K562 (cell line): Measurements from ENCODE around the gene GRIN1. TPM values are rescaled to one million over a fixed set of nuclear protein-coding genes. Genes with fewer than 3 reads are reported as not detected.

Source experiments
- ATAC-seq: fragments of 200-7000 bp; cut with Tn5 transposase; 3 replicates; pipeline ENCODE4 v1.9.1; 2020; ENCODE audit warnings: moderate library complexity
- BruUV-seq: library from RNA; stranded (reverse); fragments of 400-500 nt; replicated peaks from 2 replicates; lab custom pipeline; 2021; lab: Mats Ljungman, UMichigan
- CTCF ChIA-PET: fragments of 300-600 bp; formaldehyde crosslinking; extraction: SDS; loops from one replicate; lab custom pipeline; 2021; ENCODE audit warnings: low intra/inter-chr PET ratio; lab: Yijun Ruan, JAX
- POLR2A ChIA-PET: fragments of 300-600, 350-650 bp; sonication (Branson Sonifier 250); formaldehyde crosslinking; extraction: SDS; loops from one replicate; lab custom pipeline; 2021; ENCODE audit warnings: antibody characterized with exemption, inconsistent platforms; lab: Yijun Ruan, JAX
- DNase-seq, 4 experiments: peaks; one replicate each; pipeline versions ENCODE4 v3.0.0 to v3.0.0-alpha.2; 2011 to 2018; ENCODE audit warnings: low spot score in 3 of 4, mixed read lengths in 3 of 4; ENCODE audit errors: extremely low read depth in 1 of 4
- FAIRE-seq: peaks from 2 replicates; lab custom pipeline; 2011; peaks lifted over from hg19 to GRCh38; lab: Jason Lieb, UNC
- H2AFZ ChIP-seq: 2 replicates; pipeline ENCODE4 v1.6.0; 2011; ENCODE audit warnings: low read depth, low read length, control low read depth, inconsistent platforms
- H3K27ac ChIP-seq: fragments of 200-600 bp; 3 replicates; pipeline ENCODE4 v1.8.0; 2011; ENCODE audit warnings: low read depth, mild to moderate bottlenecking, control low read depth, inconsistent platforms, low read length, moderate library complexity, mixed read lengths; ENCODE audit errors: extremely low read depth
- H3K27me3 ChIP-seq, 2 experiments: fragments of 300-600 bp in 1 of 2; 2 replicates in 1 of 2; 3 replicates in 1 of 2; pipeline versions ENCODE4 v1.6.0 to v1.8.0; 2011; ENCODE audit warnings: inconsistent platforms in 2 of 2, low read length in 2 of 2, mild to moderate bottlenecking in 1 of 2, mixed read lengths in 1 of 2, moderate library complexity in 1 of 2; ENCODE audit not compliant: control insufficient read depth in 2 of 2, insufficient read depth in 2 of 2
- H3K36me3 ChIP-seq: fragments of 300-600 bp; 3 replicates; pipeline ENCODE4 v1.8.0; 2011; ENCODE audit warnings: mild to moderate bottlenecking, low read length, inconsistent platforms; ENCODE audit not compliant: control insufficient read depth, insufficient read depth
- H3K4me1 ChIP-seq, 2 experiments: fragments of 200-600 bp in 1 of 2; replicated peaks in 1 of 2; 2 replicates in 1 of 2; 3 replicates in 1 of 2; pipeline versions ENCODE4 v1.5.1 to v1.8.0; 2011; ENCODE audit warnings: inconsistent platforms in 2 of 2, low read length in 2 of 2, mild to moderate bottlenecking in 1 of 2, mixed read lengths in 1 of 2, moderate library complexity in 1 of 2; ENCODE audit not compliant: control insufficient read depth in 2 of 2, insufficient read depth in 2 of 2
- H3K4me2 ChIP-seq: 2 replicates; pipeline ENCODE4 v1.6.1; 2011; ENCODE audit warnings: low read length, control low read depth, inconsistent platforms, mixed read lengths; ENCODE audit not compliant: insufficient read depth
- H3K4me3 ChIP-seq: fragments of 200-600 bp; sonication (generic), shearing (Covaris generic); 2 replicates; pipeline ENCODE4 v1.5.1; 2016; ENCODE audit warnings: control low read depth, inconsistent platforms
- H3K79me2 ChIP-seq: fragments of 200-600 bp; 3 replicates; pipeline ENCODE4 v1.8.0; 2011; ENCODE audit warnings: low read length, inconsistent platforms; ENCODE audit not compliant: control insufficient read depth, insufficient read depth
- H3K9ac ChIP-seq, 2 experiments: 2 replicates each; pipeline versions ENCODE4 v1.6.0 to v1.6.1; 2011; ENCODE audit warnings: low read depth in 2 of 2, low read length in 2 of 2, control low read depth in 1 of 2, inconsistent platforms in 1 of 2, mild to moderate bottlenecking in 1 of 2, mixed read lengths in 1 of 2; ENCODE audit not compliant: insufficient read depth in 1 of 2
- H3K9me1 ChIP-seq: one replicate; pipeline ENCODE4 v1.6.0; 2011; ENCODE audit warnings: inconsistent platforms, mild to moderate bottlenecking, low read length, moderate library complexity; ENCODE audit not compliant: control insufficient read depth, insufficient read depth
- H3K9me3 ChIP-seq: replicated peaks from 2 replicates; pipeline ENCODE4 v1.5.1; 2011; ENCODE audit warnings: low read depth, low read length, inconsistent platforms; ENCODE audit not compliant: control insufficient read depth, insufficient read depth
- H4K20me1 ChIP-seq: replicated peaks from 2 replicates; pipeline ENCODE4 v1.6.1; 2011; ENCODE audit warnings: low read length, inconsistent platforms, mixed read lengths; ENCODE audit not compliant: control insufficient read depth, insufficient read depth
- ATF6 ChIP-seq: sonication (generic); formaldehyde crosslinking; IDR thresholded peaks from 2 replicates; pipeline ENCODE4 v1.4.0; 2020; ENCODE audit warnings: mild to moderate bottlenecking, missing genetic modification reagents
- BACH1 ChIP-seq: fragments of 200-800 bp; sonication (Bioruptor generic); IDR thresholded peaks from 2 replicates; pipeline ENCODE4 v1.6.1; 2016; ENCODE audit warnings: missing genetic modification characterization, missing compliant biosample characterization
- CTCFL ChIP-seq: IDR thresholded peaks from 2 replicates; pipeline ENCODE4 v1.6.1; 2011; ENCODE audit warnings: borderline replicate concordance, low read depth, mild to moderate bottlenecking, moderate library complexity, low read length; ENCODE audit not compliant: insufficient read depth, poor library complexity, severe bottlenecking
- E2F5 ChIP-seq: sonication (generic); formaldehyde crosslinking; IDR thresholded peaks from 2 replicates; pipeline ENCODE4 v1.8.0; 2022; ENCODE audit warnings: mild to moderate bottlenecking, missing genetic modification reagents
- EP400 ChIP-seq: fragments of 450-650 bp; IDR thresholded peaks from 2 replicates; pipeline ENCODE4 v1.6.1; 2017; ENCODE audit warnings: antibody characterized with exemption, mild to moderate bottlenecking, moderate library complexity
- GTF2A2 ChIP-seq: IDR thresholded peaks from 2 replicates; pipeline ENCODE4 v1.6.1; 2016; ENCODE audit warnings: mild to moderate bottlenecking, missing genetic modification characterization, missing compliant biosample characterization
- MCM5 ChIP-seq: fragments of 450-650 bp; IDR thresholded peaks from 2 replicates; pipeline ENCODE4 v1.6.1; 2016; ENCODE audit warnings: low read depth
- MTA1 ChIP-seq: fragments of 450-650 bp; IDR thresholded peaks from 2 replicates; pipeline ENCODE4 v1.6.1; 2017; ENCODE audit warnings: borderline replicate concordance
- MYBL2 ChIP-seq, 2 experiments: fragments of 450-650 bp in 1 of 2; sonication (generic) in 1 of 2; formaldehyde crosslinking in 1 of 2; IDR thresholded peaks; 2 replicates each; pipeline versions ENCODE4 v1.6.1 to v1.8.1; 2017 to 2022; ENCODE audit warnings: borderline replicate concordance in 1 of 2, inconsistent platforms in 1 of 2, low read depth in 1 of 2, mild to moderate bottlenecking in 1 of 2, missing genetic modification reagents in 1 of 2, moderate library complexity in 1 of 2
- NR1H2 ChIP-seq: sonication (generic); formaldehyde crosslinking; IDR thresholded peaks from 2 replicates; pipeline ENCODE4 v1.4.0; 2020; ENCODE audit warnings: mild to moderate bottlenecking, missing genetic modification reagents
- NR3C1 ChIP-seq: sonication (generic); formaldehyde crosslinking; IDR thresholded peaks from 2 replicates; pipeline ENCODE4 v1.8.1; 2022; ENCODE audit warnings: missing genetic modification reagents
- RAD21 ChIP-seq, 2 experiments: fragments of 250-450 bp in 1 of 2; fragments of 450-650 bp in 1 of 2; sonication (Bioruptor Pico) in 1 of 2; formaldehyde crosslinking in 1 of 2; IDR thresholded peaks in 1 of 2; conservative IDR thresholded peaks in 1 of 2; 2 replicates each; pipeline versions ENCODE4 v1.4.0 to v1.8.0; 2020 to 2022; ENCODE audit warnings: mild to moderate bottlenecking in 2 of 2, moderate library complexity in 1 of 2
- RNF2 ChIP-seq: sonication (generic); IDR thresholded peaks from 2 replicates; pipeline ENCODE4 v1.6.1; 2016
- SMC3 ChIP-seq: conservative IDR thresholded peaks from 2 replicates; pipeline ENCODE4 v1.6.1; 2011; ENCODE audit warnings: low read depth, low read length, improper control_type of control experiment; ENCODE audit not compliant: insufficient read depth
- TEAD1 ChIP-seq, 2 experiments: fragments of 450-650 bp in 1 of 2; sonication (generic) in 1 of 2; formaldehyde crosslinking; IDR thresholded peaks; 2 replicates each; pipeline versions ENCODE4 v1.4.0 to v1.8.0; 2020 to 2022; ENCODE audit warnings: mild to moderate bottlenecking in 2 of 2, missing genetic modification reagents in 1 of 2
- TFAM ChIP-seq: fragments of 250-450 bp; sonication (Bioruptor Pico); conservative IDR thresholded peaks from 2 replicates; pipeline ENCODE4 v1.5.0; 2021; ENCODE audit warnings: mild to moderate bottlenecking, moderate library complexity
- THRAP3 ChIP-seq: fragments of 450-650 bp; IDR thresholded peaks from 2 replicates; pipeline ENCODE4 v1.6.1; 2016; ENCODE audit warnings: mild to moderate bottlenecking, inconsistent platforms, borderline replicate concordance
- WHSC1 ChIP-seq: IDR thresholded peaks from one replicate; pipeline ENCODE4 v1.6.1; 2012; ENCODE audit warnings: low read length, control low read depth, inconsistent platforms
- ZNF174 ChIP-seq: fragments of 250-450 bp; sonication (Bioruptor Pico); IDR thresholded peaks from 2 replicates; pipeline ENCODE4 v1.4.0; 2020; ENCODE audit warnings: mild to moderate bottlenecking
- WGBS: fragments of 100-300 bp; shearing (Covaris generic); methylation state at CpG from one replicate; pipeline ENCODE4 v1.1.6; 2016; ENCODE audit warnings: low coverage, mixed read lengths; ENCODE audit not compliant: insufficient coverage; ENCODE audit errors: missing lambda C conversion rate; 5-methylcytosine and 5-hydroxymethylcytosine counted together
- in situ Hi-C: fragments of 300-500 bp; cut with MboI; formaldehyde crosslinking; loops from 4 replicates; pipeline ENCODE4 v1.15.0; 2018; ENCODE audit warnings: inconsistent platforms, mixed read lengths
- intact Hi-C: fragments of 100-400 bp; cut with micrococcal nuclease; formaldehyde crosslinking; loops from 2 replicates; pipeline ENCODE4 v1.14.2; 2022
- polyA plus RNA-seq, 8 experiments: library from polyadenylated mRNA; depleted of rRNA in 4 of 8; stranded (reverse) in 5 of 8; unstranded in 3 of 8; fragments of >200 nt; fragmentation: Nextera tagmentation in 2 of 8; fragmentation: Illumina TruSeq in 1 of 8; extraction: Ambion mirVana in 2 of 8; extraction: Trizol in 1 of 8; gene quantifications; 2 replicates each; pipeline versions ENCODE4 v1.2.1 to v1.2.3, GENCODE V29; 2011 to 2014; ENCODE audit warnings: inconsistent platforms in 1 of 8, missing spikeins in 1 of 8
- total RNA-seq, 7 experiments: library from RNA; depleted of rRNA in 6 of 7; stranded (reverse); fragments of >200 nt in 6 of 7; fragmentation: Illumina TruSeq in 2 of 7; extraction: Trizol in 2 of 7; gene quantifications; 2 replicates each; pipeline versions ENCODE4 v1.2.1 to v1.2.3, GENCODE V29; 2011 to 2021; ENCODE audit warnings: low replicate concordance in 1 of 7

The GRIN1 gene
- total and polyA plus RNA-seq, 9 of the 15 experiments (the other 6 are each of a cell fraction or from before 2014, with no cell fraction given): 0.03 to 0.35 (median 0.16) TPM; not detected in 6

- H3K4me3 ChIP-seq: no peak overlapping the region
- FAIRE-seq (no peak), ATAC-seq (no peak), DNase-seq (no peak)
- H3K4me1 ChIP-seq: peaks cover 18 to 91% of the 10 kb centered on the region in 2 experiments; a peak in 4 of 5 replicates
- peaks cover 0 to 8% of the 10 kb centered on the region in 2 experiments; a peak in 2 of 5 replicates for H3K27me3 ChIP-seq
- intact Hi-C loops (no loop called here), in situ Hi-C loops (no loop called here)
- 25% methylated on average over 17 of the region's 17 CpGs for WGBS
- no peaks in the 10 kb centered on the region for H3K9me1 ChIP-seq
- H4K20me1 ChIP-seq: 0 out of 2 replicates have a peak, but pooled peaks cover 8% of the 10 kb centered on the region
- H2AFZ ChIP-seq: no peak overlapping the region
- H3K4me2 ChIP-seq: no peak overlapping the region
- BruUV-seq: no TSS peak
- peak overlapping the region in 1 of 2 experiments; percentile 60; a peak in 1 of 4 replicates for H3K9ac ChIP-seq
- no peak overlapping the region for H3K27ac ChIP-seq
- no peaks in the 10 kb centered on the region for H3K36me3 ChIP-seq
- H3K9me3 ChIP-seq: no peaks in the 10 kb centered on the region
- CTCF ChIA-PET: no interaction called here
- POLR2A ChIA-PET: no interaction called here
- H3K79me2 ChIP-seq: no peaks in the 10 kb centered on the region
- TF ChIP-seq TFAM (CRISPR knock-in tag) (no peak), BACH1 (tag) (no peak), TEAD1 (CRISPR knock-in tag; IDR thresholded peaks at IDR 0.05) (no peak), RNF2 (no peak), RAD21 (CRISPR knock-in tag; conservative IDR thresholded peaks at IDR 0.05 in 1 of 2, IDR thresholded peaks at IDR 0.05 in 1 of 2) (no peak), CTCFL (no peak), WHSC1 (no peak), THRAP3 (no peak), ATF6 (no peak), MYBL2 (IDR thresholded peaks at IDR 0.05; ENCODE audit: low read depth) (no peak), MYBL2 (CRISPR knock-in tag; IDR thresholded peaks at IDR 0.05; ENCODE audit: borderline replicate concordance) (no peak), ZNF174 (CRISPR knock-in tag) (no peak), GTF2A2 (tag) (no peak), E2F5 (CRISPR knock-in tag) (no peak), NR1H2 (no peak), SMC3 (no peak), MCM5 (no peak), NR3C1 (no peak), EP400 (no peak), MTA1 (no peak)
Observed at GRCh38 chr9:137160054-137160425, 21.1 kb downstream of the GRIN1 start.
